HG03045 (cell line): ENCODE measurements around the gene DGLUCY.
A peak's percentile ranks its signal among the peaks of the same experiment; 100 is the strongest.
"Not testable (repeated sequence)": the region's sequence is repeated elsewhere in the genome, so short reads cannot be mapped to it uniquely, and the experiment has no call there.

Experiments
- ATAC-seq: cut with Tn5 transposase; IDR thresholded peaks from one replicate; pipeline ENCODE4 v1.9.1; 2021; ENCODE audit warnings: mild to moderate bottlenecking, moderate library complexity; ENCODE audit not compliant: unreplicated experiment

Gene DGLUCY

GRCh38 chr14:91231446-91231845 is 117.6 kb downstream of the DGLUCY start:
- ATAC-seq = no peak

GRCh38 chr14:91232052-91232451 is 118.2 kb downstream of the DGLUCY start:
- ATAC-seq = no peak

GRCh38 chr14:91232603-91233002 is 118.7 kb downstream of the DGLUCY start:
- ATAC-seq = no peak

GRCh38 chr14:91233936-91234790 is 120.3 kb downstream of the DGLUCY start:
- ATAC-seq = no peak

- no peak for ATAC-seq
Measured at GRCh38 chr14:91234791-91235114, 120.9 kb downstream of the DGLUCY start.

- ATAC-seq = no peak
Measured at GRCh38 chr14:91235841-91236240, 122.0 kb downstream of the DGLUCY start.

- ATAC-seq = no peak
Measured at GRCh38 chr14:91237219-91237618, 123.3 kb downstream of the DGLUCY start.

GRCh38 chr14:91238085-91238484 is 124.2 kb downstream of the DGLUCY start:
- ATAC-seq = no peak

- no peak for ATAC-seq
Measured at GRCh38 chr14:91238661-91239060, 124.8 kb downstream of the DGLUCY start.

- no peak for ATAC-seq
Measured at GRCh38 chr14:91241863-91242262, 128.0 kb downstream of the DGLUCY start.

GRCh38 chr14:91242635-91243034 is 128.8 kb downstream of the DGLUCY start:
- no peak for ATAC-seq

GRCh38 chr14:91243074-91243471 is 129.2 kb downstream of the DGLUCY start:
- no peak for ATAC-seq

GRCh38 chr14:91244501-91244901 is 130.6 kb downstream of the DGLUCY start, which contains the start of gene GPR68:
TSS of gene GPR68 (minus strand) at chr14:91244704. CDS start at chr14:91235050, 9,654 bp downstream.
- no peak for ATAC-seq

- no peak for ATAC-seq
Measured at GRCh38 chr14:91245029-91245428, 131.2 kb downstream of the DGLUCY start.

- ATAC-seq = not testable (repeated sequence)
Measured at GRCh38 chr14:91245616-91246015, 131.7 kb downstream of the DGLUCY start.

- no peak for ATAC-seq
Measured at GRCh38 chr14:91246051-91246852, 132.4 kb downstream of the DGLUCY start.

GRCh38 chr14:91249841-91250616 is 136.2 kb downstream of the DGLUCY start:
- ATAC-seq = peak; percentile 73

GRCh38 chr14:91250912-91251311 is 137.0 kb downstream of the DGLUCY start:
- no peak for ATAC-seq

- ATAC-seq = peak; percentile 36
Measured at GRCh38 chr14:91252871-91253794, 139.3 kb downstream of the DGLUCY start.

- ATAC-seq = no peak
Measured at GRCh38 chr14:91253795-91254323, 140.0 kb downstream of the DGLUCY start.
